Fibroblast of lung (primary cell): ENCODE measurements around the gene AKAP6. TPM values are rescaled to one million over a fixed set of nuclear protein-coding genes. Genes with fewer than 3 reads are reported as not detected.
A peak's percentile ranks its signal among the peaks of the same experiment; 100 is the strongest.

Source experiments
- DNase-seq, 2 donors: peaks; one replicate each; pipeline versions ENCODE4 v3.0.0 to v3.0.0-alpha.2; 2010; ENCODE audit warnings: low read depth in 2 of 2
- H2AFZ ChIP-seq: 2 replicates; pipeline ENCODE4 v1.5.1; 2012; ENCODE audit warnings: low read length, control low read depth, inconsistent platforms
- H3K27ac ChIP-seq: 2 replicates; pipeline ENCODE4 v1.5.1; 2011; ENCODE audit warnings: low read length, control low read depth; ENCODE audit not compliant: insufficient read depth
- H3K27me3 ChIP-seq: 2 replicates; pipeline ENCODE4 v1.5.1; 2011; ENCODE audit warnings: mild to moderate bottlenecking, low read length; ENCODE audit not compliant: control insufficient read depth, insufficient read depth
- H3K36me3 ChIP-seq: 2 replicates; pipeline ENCODE4 v1.5.1; 2011; ENCODE audit warnings: low read length; ENCODE audit not compliant: control insufficient read depth, insufficient read depth
- H3K4me1 ChIP-seq: 2 replicates; pipeline ENCODE4 v1.5.1; 2011; ENCODE audit warnings: low read length; ENCODE audit not compliant: control insufficient read depth, insufficient read depth; ENCODE audit errors: extremely low read depth
- H3K4me2 ChIP-seq: 2 replicates; pipeline ENCODE4 v1.5.1; 2011; ENCODE audit warnings: low read length, control low read depth; ENCODE audit not compliant: insufficient read depth; ENCODE audit errors: extremely low read depth
- H3K4me3 ChIP-seq, 4 experiments: fragments of 200-600 bp in 1 of 4; sonication (generic) in 1 of 4; replicated peaks in 1 of 4; 2 replicates each; pipeline ENCODE4 v1.5.1; 2011 to 2016; ENCODE audit warnings: low read length in 4 of 4, low read depth in 3 of 4, mild to moderate bottlenecking in 3 of 4, control low read depth in 2 of 4, inconsistent platforms in 1 of 4, mixed read lengths in 1 of 4; ENCODE audit not compliant: insufficient read depth in 1 of 4; ENCODE audit errors: control extremely low read depth in 1 of 4
- H3K79me2 ChIP-seq: 2 replicates; pipeline ENCODE4 v1.5.1; 2012; ENCODE audit warnings: mild to moderate bottlenecking, low read length, inconsistent platforms; ENCODE audit not compliant: control insufficient read depth, insufficient read depth
- H3K9ac ChIP-seq: 2 replicates; pipeline ENCODE4 v1.5.1; 2011; ENCODE audit warnings: mild to moderate bottlenecking, low read length, control low read depth; ENCODE audit not compliant: insufficient read depth
- H3K9me3 ChIP-seq: 2 replicates; pipeline ENCODE4 v1.5.1; 2012; ENCODE audit warnings: low read depth, low read length; ENCODE audit not compliant: control insufficient read depth, insufficient read depth
- H4K20me1 ChIP-seq: 2 replicates; pipeline ENCODE4 v1.5.1; 2011; ENCODE audit warnings: low read length; ENCODE audit not compliant: control insufficient read depth, insufficient read depth; ENCODE audit errors: extremely low read depth
- EZH2 ChIP-seq: IDR thresholded peaks from 2 replicates; pipeline ENCODE4 v1.5.1; 2012; ENCODE audit warnings: low read length, control low read depth, mild to moderate bottlenecking; ENCODE audit errors: missing control alignments
- polyA plus RNA-seq, 2 donors: library from polyadenylated mRNA; depleted of rRNA in 1 of 2; stranded (reverse) in 1 of 2; unstranded in 1 of 2; fragments of >200 nt; gene quantifications; 2 replicates each; pipeline ENCODE4 v1.2.1, GENCODE V29; 2011 to 2012; ENCODE audit warnings: missing spikeins in 1 of 2
- total RNA-seq: library from RNA; depleted of rRNA; stranded (reverse); fragments of >200 nt; gene quantifications from 2 replicates; pipeline ENCODE4 v1.2.1, GENCODE V29; 2014
- TF ChIP-seq, protein P1 (sequence below), 2 donors: IDR thresholded peaks in 1 of 2; conservative IDR thresholded peaks in 1 of 2; 1 replicate in 1 of 2; 2 replicates in 1 of 2; pipeline ENCODE4 v1.5.1; 2011 to 2012; ENCODE audit warnings: low read length in 2 of 2, control low read depth in 1 of 2, inconsistent platforms in 1 of 2, low read depth in 1 of 2, mild to moderate bottlenecking in 1 of 2

AKAP6 gene
- total and polyA plus RNA-seq, 2 donors (not counting 1 experiment from before 2014, with no cell fraction given): 3.3 to 10.9 TPM

DNA sequence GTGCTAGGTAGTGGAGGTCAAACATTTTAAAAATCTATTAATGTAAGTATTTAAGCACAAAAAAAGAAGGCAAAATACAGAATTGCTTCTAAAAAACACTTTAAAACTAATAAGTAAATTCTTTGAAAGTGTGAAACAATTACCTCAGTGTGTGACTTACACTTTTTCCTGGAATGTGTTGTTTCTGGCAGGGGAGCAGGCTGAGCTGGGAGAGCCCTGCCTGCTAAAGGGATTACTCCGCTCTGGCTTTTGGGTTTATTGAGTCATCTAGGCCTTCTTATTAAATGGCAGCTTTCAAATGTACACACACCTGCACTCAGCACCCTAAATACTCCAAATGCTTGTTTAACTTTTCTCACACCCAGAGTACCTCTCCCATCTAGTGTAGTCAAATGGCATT, 279.8 kb downstream of the AKAP6 start:
- no peak overlapping the region for H3K4me2 ChIP-seq
- no peak overlapping the region for H3K9ac ChIP-seq
- no peaks in the 10 kb centered on the region for H3K79me2 ChIP-seq
- no peaks in the 10 kb centered on the region for H4K20me1 ChIP-seq
- peaks cover 4% of the 10 kb centered on the region for H3K4me1 ChIP-seq
- no peak overlapping the region for H3K27ac ChIP-seq
- H3K27me3 ChIP-seq: no peaks in the 10 kb centered on the region
- H3K9me3 ChIP-seq: no peaks in the 10 kb centered on the region
- H3K36me3 ChIP-seq: no peaks in the 10 kb centered on the region
- no peak overlapping the region for H3K4me3 ChIP-seq
- DNase-seq: peak; percentile 22 to 92
- H2AFZ ChIP-seq: no peak overlapping the region
- TF ChIP-seq, protein P1, sequence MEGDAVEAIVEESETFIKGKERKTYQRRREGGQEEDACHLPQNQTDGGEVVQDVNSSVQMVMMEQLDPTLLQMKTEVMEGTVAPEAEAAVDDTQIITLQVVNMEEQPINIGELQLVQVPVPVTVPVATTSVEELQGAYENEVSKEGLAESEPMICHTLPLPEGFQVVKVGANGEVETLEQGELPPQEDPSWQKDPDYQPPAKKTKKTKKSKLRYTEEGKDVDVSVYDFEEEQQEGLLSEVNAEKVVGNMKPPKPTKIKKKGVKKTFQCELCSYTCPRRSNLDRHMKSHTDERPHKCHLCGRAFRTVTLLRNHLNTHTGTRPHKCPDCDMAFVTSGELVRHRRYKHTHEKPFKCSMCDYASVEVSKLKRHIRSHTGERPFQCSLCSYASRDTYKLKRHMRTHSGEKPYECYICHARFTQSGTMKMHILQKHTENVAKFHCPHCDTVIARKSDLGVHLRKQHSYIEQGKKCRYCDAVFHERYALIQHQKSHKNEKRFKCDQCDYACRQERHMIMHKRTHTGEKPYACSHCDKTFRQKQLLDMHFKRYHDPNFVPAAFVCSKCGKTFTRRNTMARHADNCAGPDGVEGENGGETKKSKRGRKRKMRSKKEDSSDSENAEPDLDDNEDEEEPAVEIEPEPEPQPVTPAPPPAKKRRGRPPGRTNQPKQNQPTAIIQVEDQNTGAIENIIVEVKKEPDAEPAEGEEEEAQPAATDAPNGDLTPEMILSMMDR (conservative IDR thresholded peaks at IDR 0.05 in 1 of 2, IDR thresholded peaks at IDR 0.05 in 1 of 2; ENCODE audit: low read depth in 1 of 2, low read length in 2 of 2): no peak
- TF ChIP-seq EZH2: no peak

DNA sequence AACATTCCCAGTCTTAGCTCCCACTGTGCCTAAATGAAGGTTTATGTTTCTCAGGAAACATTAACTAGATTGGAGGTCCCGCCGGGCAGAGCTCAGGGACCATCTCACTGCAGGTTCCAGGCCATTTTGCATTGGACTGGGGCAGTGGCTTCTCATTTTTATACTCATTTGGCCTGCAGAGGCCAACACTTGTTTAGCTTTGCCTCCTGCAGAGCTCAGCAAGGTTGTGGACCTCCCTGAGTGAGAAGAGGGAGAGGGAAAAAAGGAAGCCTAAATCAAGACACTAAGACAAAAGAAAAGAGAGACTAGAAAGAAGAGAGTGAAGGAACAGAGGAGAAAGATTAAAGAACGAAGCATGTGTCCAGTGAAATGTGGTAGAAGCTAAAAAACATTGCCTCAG, 280.3 kb downstream of the AKAP6 start:
- no peak for DNase-seq
- no peak overlapping the region for H3K27ac ChIP-seq
- no peaks in the 10 kb centered on the region for H3K9me3 ChIP-seq
- peaks cover 4% of the 10 kb centered on the region for H3K4me1 ChIP-seq
- H3K36me3 ChIP-seq: no peaks in the 10 kb centered on the region
- H3K9ac ChIP-seq: no peak overlapping the region
- no peak overlapping the region for H3K4me3 ChIP-seq
- no peaks in the 10 kb centered on the region for H3K27me3 ChIP-seq
- H4K20me1 ChIP-seq: no peaks in the 10 kb centered on the region
- H2AFZ ChIP-seq: no peak overlapping the region
- no peak overlapping the region for H3K4me2 ChIP-seq
- H3K79me2 ChIP-seq: no peaks in the 10 kb centered on the region
- no peak for TF ChIP-seq EZH2
- TF ChIP-seq, protein P1 (conservative IDR thresholded peaks at IDR 0.05 in 1 of 2, IDR thresholded peaks at IDR 0.05 in 1 of 2; ENCODE audit: low read depth in 1 of 2, low read length in 2 of 2): no peak

DNA sequence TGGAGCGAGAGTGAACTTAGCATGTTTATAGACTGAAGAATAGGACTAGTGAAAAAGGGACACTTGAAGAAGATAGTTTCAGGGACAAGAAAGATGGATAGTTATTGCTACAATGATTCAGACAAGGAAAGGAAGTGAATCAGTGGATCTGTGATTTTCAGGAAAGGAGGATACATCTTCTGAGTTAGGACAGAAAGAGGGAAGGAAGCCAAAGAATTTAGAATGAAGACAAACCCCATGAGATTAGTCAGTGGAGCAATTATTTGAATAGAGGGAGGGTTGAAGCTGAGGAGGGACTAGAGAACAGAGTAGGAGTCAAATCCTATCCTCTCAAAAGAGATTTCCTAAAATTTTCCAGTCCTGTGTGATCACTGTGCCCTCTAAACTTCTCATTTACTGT, 282.7 kb downstream of the AKAP6 start:
- Histone ChIP-seq H3K9me3 (no peaks in the 10 kb centered on the region), H3K27me3 (no peaks in the 10 kb centered on the region), H2AFZ (no peak overlapping the region), H3K27ac (no peak overlapping the region), H3K9ac (no peak overlapping the region), H3K36me3 (no peaks in the 10 kb centered on the region), H3K79me2 (no peaks in the 10 kb centered on the region), H4K20me1 (no peaks in the 10 kb centered on the region), H3K4me2 (peak overlapping the region; percentile 34), H3K4me3 (no peak overlapping the region), H3K4me1 (peaks cover 4% of the 10 kb centered on the region)
- peak; percentile 82 to 93 for DNase-seq
- TF ChIP-seq, protein P1 (conservative IDR thresholded peaks at IDR 0.05 in 1 of 2, IDR thresholded peaks at IDR 0.05 in 1 of 2; ENCODE audit: low read depth in 1 of 2, low read length in 2 of 2): no peak
- no peak for TF ChIP-seq EZH2
